IMR-90 (cell line): ENCODE measurements around the gene FAM177A1.

Experiments used
- CTCF ChIP-seq: conservative IDR thresholded peaks from 2 replicates; pipeline ENCODE4 v1.5.1; 2012; ENCODE audit warnings: mild to moderate bottlenecking, low read depth, low read length, improper control_type of control experiment
- FOS ChIP-seq: fragments of 150-350 bp; IDR thresholded peaks from 2 replicates; pipeline ENCODE4 v1.6.1; 2016; ENCODE audit warnings: low read depth, low read length
- MAZ ChIP-seq: IDR thresholded peaks from 2 replicates; pipeline ENCODE4 v1.6.1; 2012; ENCODE audit warnings: low read depth, mild to moderate bottlenecking, low read length, improper control_type of control experiment, moderate library complexity, borderline replicate concordance
- MXI1 ChIP-seq: IDR thresholded peaks from 2 replicates; pipeline ENCODE4 v1.6.1; 2012; ENCODE audit warnings: low read depth, mild to moderate bottlenecking, low read length, moderate library complexity, borderline replicate concordance
- POLR2A ChIP-seq: IDR thresholded peaks from 2 replicates; pipeline ENCODE4 v1.6.1; 2012; ENCODE audit warnings: mild to moderate bottlenecking, low read depth, low read length
- RAD21 ChIP-seq: IDR thresholded peaks from 2 replicates; pipeline ENCODE4 v1.6.1; 2012; ENCODE audit warnings: low read length, improper control_type of control experiment
- RCOR1 ChIP-seq: IDR thresholded peaks from 2 replicates; pipeline ENCODE4 v1.6.1; 2012; ENCODE audit warnings: mild to moderate bottlenecking, low read length, improper control_type of control experiment; ENCODE audit not compliant: insufficient replicate concordance
- RFX5 ChIP-seq: IDR thresholded peaks from 2 replicates; pipeline ENCODE4 v1.8.0; 2012; ENCODE audit warnings: low read depth, mild to moderate bottlenecking, low read length, moderate library complexity
- SMC3 ChIP-seq: fragments of 150-350 bp; IDR thresholded peaks from 2 replicates; pipeline ENCODE4 v1.6.1; 2016; ENCODE audit warnings: low read depth, mild to moderate bottlenecking, antibody characterized with exemption, low read length, moderate library complexity
- TF ChIP-seq, protein P1 (sequence below): fragments of 150-350 bp; IDR thresholded peaks from 2 replicates; pipeline ENCODE4 v1.6.1; 2017; ENCODE audit warnings: mild to moderate bottlenecking, antibody characterized with exemption, low read length, low read depth

- TF ChIP-seq MAZ, result no peak
- TF ChIP-seq CTCF, result no peak
- no peak for TF ChIP-seq POLR2A
- no peak for TF ChIP-seq RFX5
- TF ChIP-seq MXI1, result no peak
- no peak for TF ChIP-seq SMC3
- TF ChIP-seq FOS, result no peak
- TF ChIP-seq RAD21, result no peak
- TF ChIP-seq RCOR1, result no peak
- TF ChIP-seq, protein P1, sequence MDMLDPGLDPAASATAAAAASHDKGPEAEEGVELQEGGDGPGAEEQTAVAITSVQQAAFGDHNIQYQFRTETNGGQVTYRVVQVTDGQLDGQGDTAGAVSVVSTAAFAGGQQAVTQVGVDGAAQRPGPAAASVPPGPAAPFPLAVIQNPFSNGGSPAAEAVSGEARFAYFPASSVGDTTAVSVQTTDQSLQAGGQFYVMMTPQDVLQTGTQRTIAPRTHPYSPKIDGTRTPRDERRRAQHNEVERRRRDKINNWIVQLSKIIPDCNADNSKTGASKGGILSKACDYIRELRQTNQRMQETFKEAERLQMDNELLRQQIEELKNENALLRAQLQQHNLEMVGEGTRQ, result no peak
Observed at GRCh38 chr14:34999500-34999899, 46.6 kb upstream of the FAM177A1 start.
